Mammary epithelial cell (primary cell): ENCODE results near the gene RGL1.

Experiments used
- EZH2 ChIP-seq: IDR thresholded peaks from 2 replicates; pipeline ENCODE4 v1.6.1; 2012; ENCODE audit warnings: low read length, inconsistent platforms, borderline replicate concordance
- TF ChIP-seq, protein P1 (sequence below), 2 donors: IDR thresholded peaks in 1 of 2; conservative IDR thresholded peaks in 1 of 2; 2 replicates each; pipeline ENCODE4 v1.5.1; 2011 to 2012; ENCODE audit warnings: inconsistent platforms in 2 of 2, low read length in 2 of 2, mild to moderate bottlenecking in 2 of 2, control low read depth in 1 of 2, low read depth in 1 of 2; ENCODE audit not compliant: insufficient read depth in 1 of 2; ENCODE audit errors: extremely low read depth in 1 of 2

DNA sequence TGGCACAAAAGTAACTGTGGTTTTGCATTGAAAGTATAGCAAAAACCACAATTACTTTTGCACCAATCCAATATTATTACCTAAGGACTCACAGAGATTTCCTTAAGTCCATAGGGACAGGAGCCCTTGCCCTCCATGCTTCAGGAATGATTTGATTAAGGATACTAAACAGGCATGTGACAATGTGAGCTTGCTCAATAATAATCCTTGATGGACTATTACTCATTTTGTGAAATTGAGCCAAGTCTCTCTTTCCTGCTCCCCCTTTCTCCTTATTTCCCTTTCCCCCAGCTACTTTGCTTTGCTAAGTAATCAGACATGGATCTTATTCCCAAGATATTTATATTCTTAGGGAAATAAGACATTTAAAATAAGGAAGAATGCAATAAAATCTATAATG, 21.6 kb upstream of the RGL1 start:
- TF ChIP-seq, protein P1, sequence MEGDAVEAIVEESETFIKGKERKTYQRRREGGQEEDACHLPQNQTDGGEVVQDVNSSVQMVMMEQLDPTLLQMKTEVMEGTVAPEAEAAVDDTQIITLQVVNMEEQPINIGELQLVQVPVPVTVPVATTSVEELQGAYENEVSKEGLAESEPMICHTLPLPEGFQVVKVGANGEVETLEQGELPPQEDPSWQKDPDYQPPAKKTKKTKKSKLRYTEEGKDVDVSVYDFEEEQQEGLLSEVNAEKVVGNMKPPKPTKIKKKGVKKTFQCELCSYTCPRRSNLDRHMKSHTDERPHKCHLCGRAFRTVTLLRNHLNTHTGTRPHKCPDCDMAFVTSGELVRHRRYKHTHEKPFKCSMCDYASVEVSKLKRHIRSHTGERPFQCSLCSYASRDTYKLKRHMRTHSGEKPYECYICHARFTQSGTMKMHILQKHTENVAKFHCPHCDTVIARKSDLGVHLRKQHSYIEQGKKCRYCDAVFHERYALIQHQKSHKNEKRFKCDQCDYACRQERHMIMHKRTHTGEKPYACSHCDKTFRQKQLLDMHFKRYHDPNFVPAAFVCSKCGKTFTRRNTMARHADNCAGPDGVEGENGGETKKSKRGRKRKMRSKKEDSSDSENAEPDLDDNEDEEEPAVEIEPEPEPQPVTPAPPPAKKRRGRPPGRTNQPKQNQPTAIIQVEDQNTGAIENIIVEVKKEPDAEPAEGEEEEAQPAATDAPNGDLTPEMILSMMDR (conservative IDR thresholded peaks at IDR 0.05 in 1 of 2, IDR thresholded peaks at IDR 0.05 in 1 of 2; ENCODE audit: extremely low read depth in 1 of 2, insufficient read depth in 1 of 2, low read depth in 1 of 2, low read length in 2 of 2), result no peak
- TF ChIP-seq EZH2, result no peak
